ENCODE data around the gene MLC1. TPM values are rescaled to one million over a fixed set of nuclear protein-coding genes. Genes with fewer than 3 reads are reported as not detected.

MLC1 gene
- total and polyA plus RNA-seq, 8 donors: 0.04 to 0.16 (median 0.04) TPM; not detected in 4

DNA sequence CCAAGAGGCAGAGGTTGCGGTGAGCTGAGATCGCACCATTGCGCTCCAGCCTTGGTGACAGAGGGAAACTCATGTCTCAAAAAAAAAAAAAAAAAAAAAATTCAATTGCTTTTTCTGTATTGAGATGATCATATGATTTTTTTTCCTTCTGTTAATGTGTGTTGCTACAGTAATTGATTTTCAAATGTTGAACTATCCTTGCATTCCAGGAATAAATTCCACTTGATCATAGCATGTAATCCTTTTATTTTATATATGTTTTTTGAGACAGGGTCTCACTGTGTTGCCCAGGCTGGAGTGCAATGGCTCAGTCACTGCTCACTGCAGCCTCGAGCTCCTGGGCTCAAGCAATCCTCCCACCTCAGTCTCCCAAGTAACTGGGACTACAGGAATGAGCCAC lies 37.9 kb upstream of the MLC1 start:
- Histone ChIP-seq H3K27me3 (no peaks in the 10 kb centered on the region), H3K4me3 (no peak overlapping the region), H3K4me1 (no peaks in the 10 kb centered on the region), H3K27ac (no peak overlapping the region), H3K36me3 (no peaks in the 10 kb centered on the region), H3K9me3 (no peaks in the 10 kb centered on the region)
- TF ChIP-seq, protein P1, sequence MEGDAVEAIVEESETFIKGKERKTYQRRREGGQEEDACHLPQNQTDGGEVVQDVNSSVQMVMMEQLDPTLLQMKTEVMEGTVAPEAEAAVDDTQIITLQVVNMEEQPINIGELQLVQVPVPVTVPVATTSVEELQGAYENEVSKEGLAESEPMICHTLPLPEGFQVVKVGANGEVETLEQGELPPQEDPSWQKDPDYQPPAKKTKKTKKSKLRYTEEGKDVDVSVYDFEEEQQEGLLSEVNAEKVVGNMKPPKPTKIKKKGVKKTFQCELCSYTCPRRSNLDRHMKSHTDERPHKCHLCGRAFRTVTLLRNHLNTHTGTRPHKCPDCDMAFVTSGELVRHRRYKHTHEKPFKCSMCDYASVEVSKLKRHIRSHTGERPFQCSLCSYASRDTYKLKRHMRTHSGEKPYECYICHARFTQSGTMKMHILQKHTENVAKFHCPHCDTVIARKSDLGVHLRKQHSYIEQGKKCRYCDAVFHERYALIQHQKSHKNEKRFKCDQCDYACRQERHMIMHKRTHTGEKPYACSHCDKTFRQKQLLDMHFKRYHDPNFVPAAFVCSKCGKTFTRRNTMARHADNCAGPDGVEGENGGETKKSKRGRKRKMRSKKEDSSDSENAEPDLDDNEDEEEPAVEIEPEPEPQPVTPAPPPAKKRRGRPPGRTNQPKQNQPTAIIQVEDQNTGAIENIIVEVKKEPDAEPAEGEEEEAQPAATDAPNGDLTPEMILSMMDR (IDR thresholded peaks at IDR 0.05): no peak
- 90 to 93% methylated on average over 4 of the region's 4 CpGs for WGBS, 2 donors
- intact Hi-C loops (cut with DNase I): no loop called here
- ATAC-seq (no peak), FAIRE-seq (no peak), DNase-seq (no peak)

DNA sequence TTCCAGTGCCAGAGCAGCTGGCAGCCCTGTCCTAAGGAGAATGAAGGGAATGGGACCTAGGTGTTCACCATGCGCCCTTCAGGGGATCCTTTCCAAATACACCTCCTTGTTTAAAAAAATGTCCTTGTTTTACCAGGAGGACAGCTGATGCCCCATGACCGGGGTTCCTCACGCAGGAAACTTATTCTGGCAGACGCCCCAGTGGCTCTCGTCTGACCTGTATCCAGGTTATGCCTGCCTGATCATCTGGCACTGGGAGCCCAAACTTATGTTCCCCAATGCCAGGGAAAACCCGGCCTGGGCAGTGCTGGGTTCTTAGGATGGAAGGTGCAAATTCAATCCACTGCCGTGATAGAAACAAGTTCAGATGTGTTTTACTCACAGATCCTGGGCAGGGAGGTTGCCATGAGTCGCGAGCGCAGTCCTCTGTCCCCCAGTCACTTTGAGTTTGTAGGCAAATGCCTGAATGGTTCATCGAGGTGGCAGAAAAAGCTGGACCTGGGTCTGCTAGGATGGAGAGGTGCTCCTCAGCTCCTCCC lies 36.0 kb upstream of the MLC1 start:
- Histone ChIP-seq H3K36me3 (no peaks in the 10 kb centered on the region), H3K9me3 (no peaks in the 10 kb centered on the region), H3K27me3 (no peaks in the 10 kb centered on the region), H3K27ac (no peak overlapping the region), H3K4me1 (no peaks in the 10 kb centered on the region), H3K4me3 (no peak overlapping the region)
- TF ChIP-seq, protein P1 (IDR thresholded peaks at IDR 0.05): no peak
- FAIRE-seq: no peak
- intact Hi-C loops (cut with DNase I): no loop called here
- no peak for ATAC-seq
- 71 to 83% methylated on average over 11 of the region's 11 CpGs for WGBS, 2 donors
- no peak for DNase-seq

DNA sequence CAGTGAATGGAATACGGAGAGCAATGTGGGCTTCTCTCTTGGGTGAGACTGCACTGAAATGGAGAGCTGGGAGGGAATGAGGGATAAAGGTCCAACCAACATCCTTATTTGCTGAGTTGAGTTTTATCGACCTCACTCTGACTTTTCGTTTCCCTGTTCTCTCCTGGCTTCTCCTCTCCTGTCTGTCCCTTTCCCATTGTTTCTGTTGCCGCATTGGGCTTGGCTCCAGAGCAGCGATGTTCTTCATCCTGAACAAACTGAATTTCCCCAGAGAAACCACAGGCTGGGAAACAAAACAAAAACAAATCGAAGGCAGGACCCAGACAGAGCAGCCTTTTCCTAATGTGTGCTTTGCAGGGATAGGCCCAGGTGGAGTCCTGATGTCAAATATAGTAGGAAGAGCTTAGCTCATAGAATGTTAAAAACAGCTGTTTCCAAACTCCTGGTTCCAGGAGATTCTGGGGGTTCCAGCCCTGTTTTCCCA lies 34.6 kb upstream of the MLC1 start:
- Histone ChIP-seq H3K4me3 (no peak overlapping the region), H3K4me1 (no peaks in the 10 kb centered on the region), H3K36me3 (no peaks in the 10 kb centered on the region), H3K27me3 (no peaks in the 10 kb centered on the region), H3K9me3 (no peaks in the 10 kb centered on the region), H3K27ac (no peak overlapping the region)
- TF ChIP-seq, protein P1 (IDR thresholded peaks at IDR 0.05): no peak
- DNase-seq (no peak), FAIRE-seq (no peak), ATAC-seq (no peak)
- intact Hi-C loops (cut with DNase I): no loop called here
- WGBS, 2 donors: 63 to 65% methylated on average over 6 of the region's 6 CpGs

DNA sequence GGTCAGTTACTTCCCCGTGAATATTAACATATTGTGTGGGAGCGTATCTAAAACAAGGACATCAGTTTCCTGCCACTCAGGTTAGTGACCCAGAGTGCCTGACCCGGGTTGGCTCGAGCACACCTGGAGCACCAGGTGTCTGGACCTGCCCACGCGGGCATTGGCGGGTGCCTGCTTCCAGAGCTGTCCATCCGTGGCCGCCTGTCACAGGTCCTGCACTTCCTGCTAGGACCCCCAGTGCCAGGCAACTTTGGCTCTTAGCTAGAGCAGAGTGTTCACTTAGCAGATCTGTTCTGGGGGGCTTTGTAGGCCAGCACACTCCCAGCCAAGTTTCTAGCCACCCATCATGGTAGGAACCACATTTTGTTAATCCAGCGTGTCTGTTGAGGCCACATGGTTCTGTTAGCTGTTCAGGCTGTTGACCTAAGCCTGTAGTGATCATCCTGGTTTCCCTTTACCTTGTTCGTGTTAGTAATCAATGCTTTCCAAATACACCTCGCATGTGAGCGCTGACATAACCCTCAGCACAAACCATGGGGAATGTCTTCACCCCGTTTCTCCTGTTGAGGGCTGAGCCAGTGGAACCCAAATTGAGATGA lies 34.0 kb upstream of the MLC1 start:
- TF ChIP-seq, protein P1 (IDR thresholded peaks at IDR 0.05): no peak
- no peaks in the 10 kb centered on the region for H3K27me3 ChIP-seq
- ATAC-seq: peak in 1 of 4 donors; percentile 20
- no peak for DNase-seq
- FAIRE-seq: no peak
- H3K36me3 ChIP-seq: no peaks in the 10 kb centered on the region
- intact Hi-C loops (cut with DNase I): no loop called here
- no peak overlapping the region for H3K4me3 ChIP-seq
- no peak overlapping the region for H3K27ac ChIP-seq
- no peaks in the 10 kb centered on the region for H3K9me3 ChIP-seq
- no peaks in the 10 kb centered on the region for H3K4me1 ChIP-seq
- 59 to 70% methylated on average over 14 of the region's 14 CpGs for WGBS, 2 donors

DNA sequence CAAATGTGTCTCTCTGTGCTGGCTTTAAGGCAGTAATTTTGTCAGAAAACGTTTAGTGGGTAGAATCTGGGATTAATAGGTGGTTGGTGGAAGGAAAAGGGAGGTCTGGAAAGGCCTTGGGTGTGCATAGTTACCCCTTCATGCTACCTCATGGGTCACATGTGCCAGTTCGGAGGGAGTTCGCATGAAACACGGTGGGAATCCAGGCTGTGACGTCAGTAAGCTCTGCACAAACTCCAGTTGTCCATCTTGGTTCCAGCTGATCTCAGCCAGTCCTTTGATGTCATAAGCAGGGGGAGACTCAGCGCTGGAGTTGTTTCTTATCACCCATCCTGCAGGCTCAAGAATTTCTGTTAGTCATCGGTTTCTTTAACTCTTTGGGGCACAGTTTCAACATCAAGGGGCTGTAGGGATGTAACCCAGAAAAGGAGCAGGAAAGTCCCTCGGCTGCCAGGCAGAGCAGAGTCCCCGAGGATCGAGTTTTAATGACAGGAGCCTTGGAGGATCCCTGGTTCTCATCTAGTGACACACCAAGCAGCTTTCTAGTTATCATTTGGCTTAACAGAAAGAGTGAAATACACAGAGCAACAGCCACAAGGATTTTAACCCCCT lies 33.4 kb upstream of the MLC1 start:
- H3K27me3 ChIP-seq: no peaks in the 10 kb centered on the region
- H3K4me3 ChIP-seq: no peak overlapping the region
- DNase-seq (no peak), FAIRE-seq (no peak), ATAC-seq (peak in 3 of 4 donors; percentile 25 to 63 (median 34))
- no peaks in the 10 kb centered on the region for H3K9me3 ChIP-seq
- WGBS, 2 donors: 22 to 33% methylated on average over 10 of the region's 10 CpGs
- no peaks in the 10 kb centered on the region for H3K4me1 ChIP-seq
- H3K27ac ChIP-seq: no peak overlapping the region
- intact Hi-C loops (cut with DNase I): no loop called here
- no peaks in the 10 kb centered on the region for H3K36me3 ChIP-seq
- TF ChIP-seq, protein P1 (IDR thresholded peaks at IDR 0.05): no peak
